ENCODE measurements around the gene KDM4B. TPM values are rescaled to one million over a fixed set of nuclear protein-coding genes. Genes with fewer than 3 reads are reported as not detected.
A peak's percentile ranks its signal among the peaks of the same experiment; 100 is the strongest.

The KDM4B gene
- total and polyA plus RNA-seq, 4 donors: 3.2 to 19.7 (median 12.9) TPM

GRCh38 chr19:5120321-5120720, 151.4 kb downstream of the KDM4B start:
- 94% methylated on average over 8 of the region's 8 CpGs for WGBS
- Histone ChIP-seq H3K4me1 (ENCODE audit: control insufficient read depth in 4 of 4, insufficient read depth in 4 of 4, low read length in 3 of 4) (peaks cover 3 to 7% (median 5%) of the 10 kb centered on the region in 4 donors), H3K27ac (ENCODE audit: low read depth in 1 of 2, low read length in 2 of 2) (no peak overlapping the region), H3K27me3 (ENCODE audit: control insufficient read depth in 4 of 4, insufficient read depth in 4 of 4, low read length in 3 of 4) (no peaks in the 10 kb centered on the region), H3K9ac (ENCODE audit: low read depth in 1 of 2, low read length in 2 of 2) (no peak overlapping the region), H3K9me3 (ENCODE audit: control insufficient read depth in 4 of 4, low read length in 3 of 4) (no peaks in the 10 kb centered on the region), H3K4me3 (ENCODE audit: low read depth in 1 of 3, low read length in 3 of 3) (no peak overlapping the region), H3K36me3 (ENCODE audit: control insufficient read depth in 4 of 4, insufficient read depth in 3 of 4, low read depth in 1 of 4, low read length in 3 of 4) (peaks cover 5 to 29% (median 8%) of the 10 kb centered on the region in 4 donors)
- TF ChIP-seq GABPA (IDR thresholded peaks at IDR 0.05 in 1 of 2, conservative IDR thresholded peaks at IDR 0.05 in 1 of 2): no peak
- no peak for DNase-seq (ENCODE audit: low spot score)

GRCh38 chr19:5120833-5121232, 151.9 kb downstream of the KDM4B start:
- peaks cover 0 to 2% (median under 1%) of the 10 kb centered on the region in 4 donors for H3K4me1 ChIP-seq (ENCODE audit: control insufficient read depth in 4 of 4, insufficient read depth in 4 of 4, low read length in 3 of 4)
- WGBS: 95% methylated on average over 9 of the region's 9 CpGs
- H3K36me3 ChIP-seq (ENCODE audit: control insufficient read depth in 4 of 4, insufficient read depth in 3 of 4, low read depth in 1 of 4, low read length in 3 of 4): peaks cover 5 to 29% (median 8%) of the 10 kb centered on the region in 4 donors
- H3K27ac ChIP-seq (ENCODE audit: low read depth in 1 of 2, low read length in 2 of 2): no peak overlapping the region
- no peak for TF ChIP-seq REST (IDR thresholded peaks at IDR 0.05)
- no peak for DNase-seq (ENCODE audit: low spot score)
- H3K9ac ChIP-seq (ENCODE audit: low read depth in 1 of 2, low read length in 2 of 2): no peak overlapping the region
- no peaks in the 10 kb centered on the region for H3K27me3 ChIP-seq (ENCODE audit: control insufficient read depth in 4 of 4, insufficient read depth in 4 of 4, low read length in 3 of 4)
- no peak overlapping the region for H3K4me3 ChIP-seq (ENCODE audit: low read depth in 1 of 3, low read length in 3 of 3)
- no peaks in the 10 kb centered on the region for H3K9me3 ChIP-seq (ENCODE audit: control insufficient read depth in 4 of 4, low read length in 3 of 4)

GRCh38 chr19:5121266-5122120, 152.6 kb downstream of the KDM4B start:
- H3K4me3 ChIP-seq (ENCODE audit: low read depth in 1 of 3, low read length in 3 of 3): no peak overlapping the region
- H3K27ac ChIP-seq (ENCODE audit: low read depth in 1 of 2, low read length in 2 of 2): peak overlapping the region in 1 of 2 donors; percentile 49
- whole genome bisulfite sequencing: 92% methylated on average over 28 of the region's 28 CpGs
- H3K27me3 ChIP-seq (ENCODE audit: control insufficient read depth in 4 of 4, insufficient read depth in 4 of 4, low read length in 3 of 4): no peaks in the 10 kb centered on the region
- TF ChIP-seq RXRA (IDR thresholded peaks at IDR 0.05): peak in 1 of 2 donors; percentile 50
- no peak for TF ChIP-seq MAX (IDR thresholded peaks at IDR 0.05)
- TF ChIP-seq ATF3 (IDR thresholded peaks at IDR 0.05): no peak
- H3K9me3 ChIP-seq (ENCODE audit: control insufficient read depth in 4 of 4, low read length in 3 of 4): no peaks in the 10 kb centered on the region
- no peak overlapping the region for H3K9ac ChIP-seq (ENCODE audit: low read depth in 1 of 2, low read length in 2 of 2)
- peaks cover 5 to 29% (median 8%) of the 10 kb centered on the region in 4 donors for H3K36me3 ChIP-seq (ENCODE audit: control insufficient read depth in 4 of 4, insufficient read depth in 3 of 4, low read depth in 1 of 4, low read length in 3 of 4)
- no peaks in the 10 kb centered on the region for H3K4me1 ChIP-seq (ENCODE audit: control insufficient read depth in 4 of 4, insufficient read depth in 4 of 4, low read length in 3 of 4)
- DNase-seq (ENCODE audit: low spot score): no peak

- Histone ChIP-seq H3K9me3 (ENCODE audit: control insufficient read depth in 4 of 4, low read length in 3 of 4) (no peaks in the 10 kb centered on the region), H3K36me3 (ENCODE audit: control insufficient read depth in 4 of 4, insufficient read depth in 3 of 4, low read depth in 1 of 4, low read length in 3 of 4) (peaks cover 5 to 29% (median 8%) of the 10 kb centered on the region in 4 donors), H3K4me3 (ENCODE audit: low read depth in 1 of 3, low read length in 3 of 3) (no peak overlapping the region), H3K4me1 (ENCODE audit: control insufficient read depth in 4 of 4, insufficient read depth in 4 of 4, low read length in 3 of 4) (peaks cover 0 to 4% (median 0%) of the 10 kb centered on the region in 4 donors), H3K27ac (ENCODE audit: low read depth in 1 of 2, low read length in 2 of 2) (peak overlapping the region in 1 of 2 donors; percentile 49), H3K9ac (ENCODE audit: low read depth in 1 of 2, low read length in 2 of 2) (no peak overlapping the region), H3K27me3 (ENCODE audit: control insufficient read depth in 4 of 4, insufficient read depth in 4 of 4, low read length in 3 of 4) (no peaks in the 10 kb centered on the region)
- WGBS: 67% methylated on average over 4 of the region's 4 CpGs
- DNase-seq (ENCODE audit: low spot score): no peak
- TF ChIP-seq ATF3 (IDR thresholded peaks at IDR 0.05): no peak
- no peak for TF ChIP-seq HNF4A (conservative IDR thresholded peaks at IDR 0.05)
- no peak for TF ChIP-seq TAF1 (conservative IDR thresholded peaks at IDR 0.05)
- no peak for TF ChIP-seq GABPA (IDR thresholded peaks at IDR 0.05 in 1 of 2, conservative IDR thresholded peaks at IDR 0.05 in 1 of 2)
- no peak for TF ChIP-seq CTCF (IDR thresholded peaks at IDR 0.05; ENCODE audit: low read depth, low read length, missing input control)
- TF ChIP-seq ZBTB33 (IDR thresholded peaks at IDR 0.05): no peak
- TF ChIP-seq EGR1 (IDR thresholded peaks at IDR 0.05; ENCODE audit: low read depth in 2 of 2): no peak
- TF ChIP-seq HNF4G (IDR thresholded peaks at IDR 0.05): no peak
- no peak for TF ChIP-seq FOXA1 (IDR thresholded peaks at IDR 0.05)
Observed at GRCh38 chr19:5122121-5122400, 153.1 kb downstream of the KDM4B start.
